ENCODE results near the gene ZNF280B.
"Not testable (repeated sequence)": the region's sequence is repeated elsewhere in the genome, so short reads cannot be mapped to it uniquely, and the experiment has no call there.

DNA sequence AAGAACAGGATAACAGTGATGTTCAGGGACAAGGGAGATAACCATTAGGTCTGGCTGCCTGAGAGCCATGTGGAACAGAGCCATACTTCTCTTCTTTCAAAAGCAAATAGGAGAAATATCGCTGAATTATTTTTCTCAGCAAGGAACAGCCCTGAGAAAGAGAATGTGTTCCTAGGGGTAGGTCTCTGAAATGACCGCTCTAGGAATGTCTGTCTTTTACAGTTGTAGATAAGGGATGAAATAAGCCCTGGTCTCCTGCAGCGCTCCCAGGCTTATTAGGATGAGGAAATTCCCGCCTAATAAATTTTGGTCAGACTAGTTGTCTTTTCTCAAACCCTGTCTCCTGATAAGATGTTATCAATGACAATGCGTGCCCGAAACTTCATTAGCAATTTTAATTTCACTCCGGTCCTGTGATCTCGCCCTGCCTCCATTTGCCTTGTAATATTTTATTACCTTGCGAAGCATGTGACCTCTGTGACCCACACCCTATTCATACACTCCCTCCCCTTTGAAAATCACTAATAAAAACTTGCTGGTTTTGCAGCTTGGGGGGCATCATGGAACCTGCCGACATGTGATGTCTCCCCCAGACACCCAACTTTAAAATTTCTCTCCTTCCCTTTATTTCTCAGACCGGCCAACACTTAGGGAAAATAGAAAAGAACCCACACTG lies 39.6 kb downstream of the ZNF280B start:
- not testable (repeated sequence) for TF ChIP-seq MXI1 (IDR thresholded peaks at IDR 0.05; ENCODE audit: low read depth, low read length)
- TF ChIP-seq, protein P1, sequence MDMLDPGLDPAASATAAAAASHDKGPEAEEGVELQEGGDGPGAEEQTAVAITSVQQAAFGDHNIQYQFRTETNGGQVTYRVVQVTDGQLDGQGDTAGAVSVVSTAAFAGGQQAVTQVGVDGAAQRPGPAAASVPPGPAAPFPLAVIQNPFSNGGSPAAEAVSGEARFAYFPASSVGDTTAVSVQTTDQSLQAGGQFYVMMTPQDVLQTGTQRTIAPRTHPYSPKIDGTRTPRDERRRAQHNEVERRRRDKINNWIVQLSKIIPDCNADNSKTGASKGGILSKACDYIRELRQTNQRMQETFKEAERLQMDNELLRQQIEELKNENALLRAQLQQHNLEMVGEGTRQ (IDR thresholded peaks at IDR 0.05; ENCODE audit: borderline replicate concordance, low read depth, low read length): not testable (repeated sequence)

Data from SK-N-SH (cell line).